GM12878 (cell line): ENCODE results near the gene NDUFB4. TPM values are rescaled to one million over a fixed set of nuclear protein-coding genes. Genes with fewer than 3 reads are reported as not detected.

Experiments
- ATAC-seq: fragments of 200-7000 bp; cut with Tn5 transposase; 3 replicates; pipeline ENCODE4 v1.9.1; 2020; ENCODE audit warnings: mild to moderate bottlenecking, moderate library complexity
- BruUV-seq: library from RNA; stranded (reverse); fragments of 400-500 nt; replicated peaks from 2 replicates; lab custom pipeline; 2021; lab: Mats Ljungman, UMichigan
- CTCF ChIA-PET: fragments of 300-600 bp; sonication (Branson Sonifier 250); formaldehyde crosslinking; extraction: SDS; loops from one replicate; lab custom pipeline; 2021; ENCODE audit warnings: inconsistent platforms; lab: Yijun Ruan, JAX
- POLR2A ChIA-PET: fragments of 350-600 bp; formaldehyde crosslinking; extraction: SDS; loops from one replicate; lab custom pipeline; 2021; ENCODE audit warnings: inconsistent platforms; lab: Charles Lee
- RAD21 ChIA-PET: fragments of 300-600 bp; sonication (Branson Sonifier 250); formaldehyde crosslinking; loops from one replicate; lab custom pipeline; 2023; ENCODE audit warnings: antibody characterized with exemption; ENCODE audit not compliant: unreplicated experiment; lab: Charles Lee
- SMC1A ChIA-PET: fragments of 300-600 bp; sonication (Branson Sonifier 250); formaldehyde crosslinking; loops from one replicate; lab custom pipeline; 2023; ENCODE audit not compliant: unreplicated experiment, uncharacterized antibody; lab: Charles Lee
- DNase-seq: peaks from one replicate; pipeline ENCODE4 v3.0.0-alpha.2; 2011; ENCODE audit warnings: low read depth, low spot score
- FAIRE-seq: peaks from 3 replicates; lab custom pipeline; 2011; peaks lifted over from hg19 to GRCh38; lab: Jason Lieb, UNC
- H2AFZ ChIP-seq: 2 replicates; pipeline ENCODE4 v1.6.0; 2011; ENCODE audit warnings: low read depth, low read length, control low read depth; ENCODE audit not compliant: control insufficient read depth
- H3K27ac ChIP-seq: 2 replicates; pipeline ENCODE4 v1.5.1; 2011; ENCODE audit warnings: control low read depth; ENCODE audit not compliant: control insufficient read depth, insufficient read depth
- H3K27me3 ChIP-seq, 2 experiments: replicated peaks in 1 of 2; 2 replicates each; pipeline versions ENCODE4 v1.6.0 to v1.6.1; 2011; ENCODE audit warnings: low read length in 1 of 2; ENCODE audit not compliant: control insufficient read depth in 2 of 2, insufficient read depth in 2 of 2
- H3K36me3 ChIP-seq, 2 experiments: 2 replicates each; pipeline ENCODE4 v1.5.1; 2011; ENCODE audit warnings: low read length in 1 of 2; ENCODE audit not compliant: control insufficient read depth in 2 of 2, insufficient read depth in 2 of 2
- H3K4me1 ChIP-seq: 2 replicates; pipeline ENCODE4 v1.6.1; 2011; ENCODE audit warnings: mild to moderate bottlenecking, low read length, moderate library complexity, mixed read lengths; ENCODE audit not compliant: control insufficient read depth, insufficient read depth
- H3K4me2 ChIP-seq: 2 replicates; pipeline ENCODE4 v1.6.0; 2011; ENCODE audit warnings: control low read depth; ENCODE audit not compliant: control insufficient read depth, insufficient read depth
- H3K4me3 ChIP-seq: fragments of 200-600 bp; sonication (generic); 2 replicates; pipeline ENCODE4 v1.5.1; 2016
- H3K79me2 ChIP-seq: 2 replicates; pipeline ENCODE4 v1.6.0; 2011; ENCODE audit warnings: low read length; ENCODE audit not compliant: control insufficient read depth, insufficient read depth
- H3K9ac ChIP-seq: 2 replicates; pipeline ENCODE4 v1.8.0; 2011; ENCODE audit warnings: low read length, control low read depth, mixed read lengths; ENCODE audit not compliant: control insufficient read depth, insufficient read depth
- H3K9me3 ChIP-seq: replicated peaks from 3 replicates; pipeline ENCODE4 v1.5.1; 2011; ENCODE audit warnings: mild to moderate bottlenecking, low read length; ENCODE audit not compliant: control insufficient read depth, insufficient read depth
- H4K20me1 ChIP-seq: 2 replicates; pipeline ENCODE4 v1.6.0; 2011; ENCODE audit not compliant: control insufficient read depth, insufficient read depth
- BACH1 ChIP-seq: fragments of 450-650 bp; IDR thresholded peaks from 2 replicates; pipeline ENCODE4 v1.6.1; 2017; ENCODE audit warnings: mild to moderate bottlenecking, borderline replicate concordance
- CHD2 ChIP-seq: IDR thresholded peaks from 2 replicates; pipeline ENCODE4 v1.6.1; 2011; ENCODE audit warnings: low read depth, low read length, improper control_type of control experiment, borderline replicate concordance
- CREM ChIP-seq: IDR thresholded peaks from 2 replicates; pipeline ENCODE4 v1.6.1; 2014; ENCODE audit warnings: antibody characterized with exemption, low read depth
- CUX1 ChIP-seq: IDR thresholded peaks from 2 replicates; pipeline ENCODE4 v1.6.1; 2012; ENCODE audit warnings: improper control_type of control experiment, low read depth, low read length; ENCODE audit not compliant: insufficient replicate concordance
- FOXK2 ChIP-seq: fragments of 450-650 bp; IDR thresholded peaks from 2 replicates; pipeline ENCODE4 v1.6.1; 2017; ENCODE audit warnings: mild to moderate bottlenecking, moderate library complexity
- MYB ChIP-seq: fragments of 150-350 bp; IDR thresholded peaks from 2 replicates; pipeline ENCODE4 v1.6.1; 2014; ENCODE audit warnings: mild to moderate bottlenecking, low read depth, low read length, borderline replicate concordance
- NFXL1 ChIP-seq: fragments of 450-650 bp; IDR thresholded peaks from 2 replicates; pipeline ENCODE4 v1.6.1; 2017; ENCODE audit warnings: antibody characterized with exemption, mild to moderate bottlenecking, borderline replicate concordance
- PML ChIP-seq: IDR thresholded peaks from 2 replicates; pipeline ENCODE4 v1.6.1; 2012; ENCODE audit warnings: low read length, inconsistent platforms
- POU2F2 ChIP-seq: IDR thresholded peaks from 3 replicates; pipeline ENCODE4 v1.6.1; 2011; ENCODE audit warnings: low read depth, mild to moderate bottlenecking, low read length, borderline replicate concordance
- RAD21 ChIP-seq: IDR thresholded peaks from 2 replicates; pipeline ENCODE4 v1.6.1; 2011; ENCODE audit warnings: mild to moderate bottlenecking, low read depth, low read length, moderate library complexity; ENCODE audit not compliant: insufficient read depth
- RB1 ChIP-seq: fragments of 450-650 bp; formaldehyde crosslinking; IDR thresholded peaks from 2 replicates; pipeline ENCODE4 v1.6.1; 2017; ENCODE audit warnings: mild to moderate bottlenecking, borderline replicate concordance
- SMC3 ChIP-seq: IDR thresholded peaks from 2 replicates; pipeline ENCODE4 v1.6.1; 2011; ENCODE audit warnings: low read length, improper control_type of control experiment, borderline replicate concordance
- SP1 ChIP-seq: IDR thresholded peaks from one replicate; pipeline ENCODE4 v1.6.1; 2011; ENCODE audit warnings: low read depth, low read length
- STAT3 ChIP-seq: IDR thresholded peaks from 2 replicates; pipeline ENCODE4 v1.6.1; 2011; ENCODE audit warnings: low read depth, low read length, improper control_type of control experiment
- TCF7 ChIP-seq: IDR thresholded peaks from 2 replicates; pipeline ENCODE4 v1.6.1; 2014; ENCODE audit warnings: antibody characterized with exemption, borderline replicate concordance
- ZNF592 ChIP-seq: fragments of 450-650 bp; IDR thresholded peaks from 2 replicates; pipeline ENCODE4 v1.6.1; 2017; ENCODE audit warnings: mild to moderate bottlenecking, moderate library complexity
- WGBS: methylation state at CpG from one replicate; pipeline ENCODE4 v1.1.6; 2016; ENCODE audit warnings: low lambda C conversion rate; ENCODE audit not compliant: insufficient replicate concordance, insufficient coverage; ENCODE audit errors: missing lambda C conversion rate; 5-methylcytosine and 5-hydroxymethylcytosine counted together
- in situ Hi-C: fragments of 300-500 bp; cut with MboI; formaldehyde crosslinking; loops from 9 replicates; pipeline ENCODE4 v1.14.3; 2018; ENCODE audit warnings: mixed read lengths
- intact Hi-C: fragments of 100-400 bp; cut with micrococcal nuclease; formaldehyde crosslinking; loops from one replicate; pipeline ENCODE4 v1.14.2; 2022; ENCODE audit not compliant: unreplicated experiment
- polyA plus RNA-seq, 11 experiments: library from polyadenylated mRNA; depleted of rRNA in 4 of 11; unstranded in 6 of 11; stranded (reverse) in 5 of 11; fragments of >200 nt; fragmentation: Nextera tagmentation in 4 of 11; fragmentation: Illumina TruSeq in 1 of 11; extraction: Ambion mirVana in 4 of 11; extraction: Trizol in 1 of 11; gene quantifications; 1 replicate in 1 of 11; 2 replicates in 10 of 11; pipeline versions ENCODE4 v1.2.1 to v1.2.3, GENCODE V29; 2011 to 2016; ENCODE audit warnings: inconsistent platforms in 2 of 11, missing spikeins in 2 of 11, low read depth in 1 of 11
- total RNA-seq, 4 experiments: library from RNA; depleted of rRNA in 3 of 4; stranded (reverse); fragments of >200 nt in 3 of 4; fragmentation: Illumina TruSeq in 1 of 4; extraction: Trizol in 1 of 4; gene quantifications; 2 replicates each; pipeline versions ENCODE4 v1.2.1 to v1.2.3, GENCODE V29; 2013 to 2021

NDUFB4 gene
- total and polyA plus RNA-seq, 10 of the 15 experiments (the other 5 are each of a cell fraction or from before 2014, with no cell fraction given) = 155 to 864 (median 387) TPM

GRCh38 chr3:120642368-120642948, 46.3 kb downstream of the NDUFB4 start:
- Histone ChIP-seq H3K4me3 (no peak overlapping the region), H3K4me2 (no peak overlapping the region), H3K27me3 (no peaks in the 10 kb centered on the region), H3K4me1 (no peaks in the 10 kb centered on the region), H4K20me1 (no peaks in the 10 kb centered on the region), H3K27ac (no peak overlapping the region), H3K79me2 (no peaks in the 10 kb centered on the region), H3K9ac (no peak overlapping the region), H2AFZ (no peak overlapping the region), H3K9me3 (no peaks in the 10 kb centered on the region), H3K36me3 (no peaks in the 10 kb centered on the region)
- intact Hi-C loops = no loop called here
- POLR2A ChIA-PET = no interaction called here
- FAIRE-seq = no peak
- no peak for DNase-seq
- WGBS = 19% methylated on average over 4 of the region's 4 CpGs
- BruUV-seq = no TSS peak
- no peak for ATAC-seq
- in situ Hi-C loops = no loop called here
- CTCF ChIA-PET = interaction anchor here (1.2 kb wide), 1 partner anchor 84 kb away, joined by 3 read pairs; no protein-coding TSS in a partner anchor
- RAD21 ChIA-PET = interaction anchor here (0.9 kb wide), 1 partner anchor 75 kb away, joined by 3 read pairs; no protein-coding TSS in a partner anchor
- SMC1A ChIA-PET = interaction anchor here (1.0 to 1.6 kb wide), 3 partner anchors 20 to 153 kb away, joined by 3 to 5 read pairs (median 4); no protein-coding TSS in a partner anchor
- TF ChIP-seq BACH1 = no peak
- no peak for TF ChIP-seq MYB
- no peak for TF ChIP-seq SP1
- no peak for TF ChIP-seq CUX1
- no peak for TF ChIP-seq ZNF592
- TF ChIP-seq TCF7 = no peak
- no peak for TF ChIP-seq PML
- TF ChIP-seq NFXL1 = no peak
- no peak for TF ChIP-seq FOXK2
- no peak for TF ChIP-seq RAD21
- TF ChIP-seq CHD2 = no peak
- TF ChIP-seq CREM = no peak
- TF ChIP-seq POU2F2 = no peak
- no peak for TF ChIP-seq RB1
- no peak for TF ChIP-seq SMC3
- no peak for TF ChIP-seq STAT3
